Skeletal muscle cell (primary cell): Measurements from ENCODE around the gene TRAF7.
"Not testable (repeated sequence)": the region's sequence is repeated elsewhere in the genome, so short reads cannot be mapped to it uniquely, and the experiment has no call there.

Experiments
- DNase-seq: peaks from one replicate; pipeline ENCODE4 v3.0.0-alpha.2; 2010; ENCODE audit warnings: low read depth
- H3K4me3 ChIP-seq: 2 replicates; pipeline ENCODE4 v1.5.1; 2011; ENCODE audit warnings: low read depth, mild to moderate bottlenecking, control low read depth, low read length, moderate library complexity

Gene TRAF7

DNA sequence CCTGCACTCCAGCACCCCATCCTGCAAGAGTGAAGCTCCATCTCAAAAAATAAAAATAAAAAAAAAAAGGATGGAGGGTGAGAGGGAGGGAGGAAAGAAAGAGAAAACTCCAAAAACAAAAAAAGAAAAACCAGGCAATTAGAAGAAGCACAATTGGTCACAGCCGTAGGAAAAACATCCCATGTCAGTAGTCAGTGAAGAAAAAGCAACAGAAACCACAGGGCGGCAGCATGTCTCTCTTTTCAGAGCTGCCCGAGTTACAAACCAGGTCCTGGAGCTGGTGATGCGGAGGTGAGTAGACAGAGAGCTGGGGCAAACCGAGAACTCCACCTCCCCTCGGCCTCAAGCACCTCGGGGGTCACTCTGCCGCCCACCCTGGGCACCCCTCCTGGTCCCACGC is 34.3 kb upstream of the TRAF7 start:
- not testable (repeated sequence) for DNase-seq, H3K4me3 ChIP-seq

DNA sequence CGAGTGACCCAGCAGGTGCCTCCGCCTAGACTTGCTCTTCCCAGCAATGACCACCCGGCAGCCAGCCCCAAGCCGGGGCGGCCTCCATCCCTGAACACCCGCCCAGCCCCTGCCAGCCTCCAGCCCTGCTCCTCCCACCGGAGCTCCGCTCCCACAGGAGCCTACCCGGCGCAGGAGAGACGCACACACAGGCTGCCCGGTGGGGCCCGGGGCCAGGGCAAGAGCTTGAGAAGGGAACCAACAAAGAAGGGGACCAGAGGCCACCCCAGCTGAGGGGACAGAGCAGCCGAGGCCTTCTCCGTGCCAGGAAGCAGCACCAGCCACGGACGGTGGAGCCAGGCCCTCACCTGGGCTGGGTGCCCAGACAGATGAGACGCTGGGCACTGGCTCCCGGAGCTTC is 33.7 kb upstream of the TRAF7 start:
- no peak overlapping the region for H3K4me3 ChIP-seq
- no peak for DNase-seq

DNA sequence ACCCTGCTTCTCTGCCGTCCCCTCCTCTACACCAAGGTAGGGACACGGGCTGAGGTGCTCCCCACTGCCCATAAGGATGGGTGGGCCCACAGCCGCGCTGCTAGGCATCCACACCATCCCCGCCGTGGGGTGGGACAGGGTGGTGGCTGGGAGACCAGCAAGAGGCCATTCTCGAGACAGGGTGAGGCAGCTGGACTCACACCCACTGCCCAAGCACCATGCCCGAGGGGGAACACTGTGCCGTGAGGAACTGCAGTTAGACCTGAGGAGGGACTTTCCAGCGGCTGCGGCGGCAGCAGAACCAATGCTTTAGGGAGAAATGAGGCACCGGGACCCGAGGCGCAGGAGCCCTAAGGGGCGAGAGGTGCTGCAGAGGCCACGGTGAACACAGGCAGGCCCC is 33.2 kb upstream of the TRAF7 start:
- H3K4me3 ChIP-seq: no peak overlapping the region
- DNase-seq: no peak

- not testable (repeated sequence) for H3K4me3 ChIP-seq, DNase-seq
These were observed 32.5 kb upstream of the TRAF7 start for GRCh38 chr16:2122934-2123683.

DNA sequence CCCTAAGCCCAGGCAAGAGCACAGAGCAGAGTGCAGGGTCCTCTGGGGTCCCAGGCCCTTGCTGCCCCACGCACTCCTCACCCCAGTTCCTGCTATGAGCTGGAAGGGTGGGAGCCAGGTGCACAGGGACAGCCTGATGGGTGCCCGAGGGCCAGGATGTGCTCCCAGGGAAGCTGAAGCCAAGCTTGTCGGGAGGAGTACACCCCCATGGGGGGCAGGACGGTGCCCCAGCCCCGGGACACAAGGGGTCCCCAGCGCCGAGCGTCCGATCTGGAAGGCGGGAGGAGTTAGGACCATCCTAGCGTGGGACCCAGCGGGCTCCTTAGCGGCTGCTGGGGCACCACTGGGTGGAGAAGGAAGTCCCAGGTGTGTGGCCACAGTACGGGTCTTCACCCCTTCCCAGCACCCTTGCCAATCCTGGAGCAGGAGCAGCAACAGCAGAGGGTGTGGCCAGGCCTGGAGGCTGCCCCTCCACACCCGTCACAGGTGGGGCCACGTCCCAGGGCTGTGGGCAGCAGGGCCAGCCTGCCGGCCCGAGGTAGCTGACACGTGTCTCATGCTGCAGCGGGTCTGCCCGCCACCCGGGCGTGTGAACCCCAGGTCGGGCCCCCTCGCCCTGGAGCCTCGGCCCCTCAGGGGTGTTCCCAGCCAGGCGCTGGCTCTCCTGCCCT is 31.7 kb upstream of the TRAF7 start:
- not testable (repeated sequence) for H3K4me3 ChIP-seq, DNase-seq

DNA sequence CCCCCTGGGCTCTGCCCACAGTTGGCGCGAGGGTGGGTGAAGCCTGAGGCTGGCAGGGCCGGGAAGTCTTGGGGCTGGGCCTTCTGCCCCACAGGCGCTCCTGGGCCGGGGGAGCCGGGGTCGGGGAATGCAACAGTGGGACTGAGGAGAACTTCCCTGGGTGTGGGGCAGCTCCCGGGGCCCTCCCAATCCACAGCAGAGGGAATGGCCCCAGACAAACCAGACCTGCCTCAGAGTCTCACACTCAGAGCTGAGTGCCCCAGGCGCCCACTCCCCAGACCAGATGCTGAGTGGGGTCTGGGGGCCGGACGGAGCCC is 31.2 kb upstream of the TRAF7 start:
- H3K4me3 ChIP-seq: not testable (repeated sequence)

DNA sequence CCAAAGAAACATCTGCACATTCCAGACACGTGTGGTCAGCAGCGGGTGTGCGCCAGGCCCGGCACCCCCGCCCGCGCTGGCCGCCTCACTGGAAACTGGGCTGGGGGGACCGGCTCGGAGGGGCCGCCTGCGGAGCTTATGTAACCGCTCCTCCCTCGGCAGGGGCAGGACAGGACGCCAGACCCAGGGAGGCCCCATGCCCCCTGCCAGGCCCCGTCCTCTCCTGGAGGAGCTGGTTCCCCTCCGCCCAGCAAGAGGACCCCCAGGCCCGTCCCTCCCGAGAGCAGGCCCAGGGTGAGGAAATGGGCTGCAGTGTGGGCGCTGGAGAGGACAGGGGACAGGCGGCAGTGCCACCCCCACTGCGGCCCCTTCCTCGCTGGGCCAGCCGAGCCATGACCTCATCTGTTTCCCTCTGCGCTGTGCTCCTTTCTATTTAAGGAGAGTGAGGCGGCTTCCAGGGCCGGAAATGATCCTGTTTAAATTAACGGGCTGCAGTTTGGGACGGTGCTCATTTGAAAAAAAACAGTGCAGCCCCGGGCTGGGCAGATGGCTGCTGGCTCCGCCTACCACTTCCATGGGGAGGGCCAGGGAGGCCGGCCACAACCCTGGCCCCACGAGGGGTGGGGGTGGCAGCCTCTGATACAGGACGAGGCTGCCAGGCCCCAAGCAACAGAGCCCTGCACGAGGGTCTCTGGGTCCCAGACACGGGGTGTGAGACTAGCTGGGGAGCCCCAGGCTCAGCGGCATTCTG is 30.7 kb upstream of the TRAF7 start:
- DNase-seq: not testable (repeated sequence)
- H3K4me3 ChIP-seq: peak overlapping the region; percentile 20

More for the DNA sequence above, 31.2 kb upstream of the TRAF7 start:
- not testable (repeated sequence) for DNase-seq

DNA sequence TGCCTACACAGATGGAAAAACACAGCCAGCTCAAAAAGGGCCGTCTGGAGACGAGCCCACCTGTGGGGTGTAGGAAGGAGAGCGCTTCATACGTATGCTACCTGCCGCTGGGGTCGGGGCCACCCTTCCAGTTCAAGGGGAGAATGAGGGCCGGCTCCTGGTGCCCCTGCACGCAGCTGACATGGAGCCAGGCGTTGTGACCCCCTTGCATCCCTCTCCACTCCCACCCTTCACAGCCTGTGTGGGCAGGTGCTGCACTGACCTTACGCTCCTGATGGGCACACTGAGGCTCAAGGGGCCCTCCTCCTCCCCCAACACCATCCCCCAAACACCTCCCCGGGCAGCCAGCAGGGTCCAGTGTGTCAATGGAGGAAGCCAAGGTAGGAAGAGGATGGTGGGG is 30.0 kb upstream of the TRAF7 start:
- not testable (repeated sequence) for DNase-seq, H3K4me3 ChIP-seq

GRCh38 chr16:2126161-2126743 is 29.3 kb upstream of the TRAF7 start:
- not testable (repeated sequence) for DNase-seq, H3K4me3 ChIP-seq

DNA sequence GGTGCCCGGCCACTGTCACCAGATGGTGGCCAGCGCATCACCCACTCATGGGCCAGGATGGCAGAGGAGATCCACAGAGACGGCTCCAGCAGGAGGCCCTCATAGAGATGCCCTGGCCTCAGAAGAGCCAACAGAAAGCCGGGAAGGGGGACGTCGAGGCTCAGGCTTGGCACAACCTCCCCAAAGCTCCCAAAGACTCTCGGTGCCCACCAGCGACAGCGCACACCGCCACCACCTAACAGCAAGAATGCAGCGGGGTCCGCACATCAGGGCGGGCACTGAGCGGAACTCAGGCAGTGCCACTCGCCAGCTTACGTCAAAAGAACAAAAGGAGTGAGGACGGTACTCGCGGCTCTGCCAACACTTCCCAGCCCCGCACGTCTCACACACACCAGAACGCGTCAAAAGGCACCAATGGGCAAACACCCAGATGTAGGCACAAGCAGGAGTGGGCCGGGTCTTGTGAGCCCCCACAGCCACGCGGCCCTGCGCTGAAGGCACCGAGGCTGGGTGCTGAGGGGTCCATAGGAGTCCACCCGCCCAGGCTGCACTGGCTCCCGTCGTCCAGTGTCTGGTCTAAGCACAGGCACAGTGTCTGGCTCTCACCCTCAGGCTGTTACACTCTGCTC is 28.5 kb upstream of the TRAF7 start:
- not testable (repeated sequence) for DNase-seq, H3K4me3 ChIP-seq

DNA sequence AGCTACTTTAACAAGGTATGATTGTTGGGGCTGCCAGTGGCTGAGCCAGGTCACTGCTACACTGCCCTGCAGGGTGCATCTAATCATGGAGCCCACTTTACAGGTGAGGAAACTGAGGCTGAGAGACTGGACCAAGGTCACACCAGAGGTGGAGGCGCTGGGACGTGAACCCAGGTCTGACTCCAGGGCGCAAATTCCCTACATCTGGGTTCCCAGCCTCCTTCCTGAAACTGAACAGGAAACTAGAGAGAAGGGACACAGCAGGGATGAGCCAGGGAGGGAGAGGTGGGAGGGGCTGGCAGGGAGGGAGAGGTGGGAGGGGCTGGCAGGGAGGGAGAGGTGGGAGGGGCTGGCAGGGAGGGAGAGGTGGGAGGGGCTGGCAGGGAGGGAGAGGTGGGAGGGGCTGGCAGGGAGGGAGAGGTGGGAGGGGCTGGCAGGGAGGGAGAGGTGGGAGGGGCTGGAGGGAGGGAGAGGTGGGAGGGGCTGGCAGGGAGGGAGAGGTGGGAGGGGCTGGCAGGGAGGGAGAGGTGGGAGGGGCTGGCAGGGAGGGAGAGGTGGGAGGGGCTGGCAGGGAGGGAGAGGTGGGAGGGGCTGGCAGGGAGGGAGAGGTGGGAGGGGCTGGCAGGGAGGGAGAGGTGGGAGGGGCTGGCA is 27.8 kb upstream of the TRAF7 start:
- DNase-seq, H3K4me3 ChIP-seq: not testable (repeated sequence)

DNA sequence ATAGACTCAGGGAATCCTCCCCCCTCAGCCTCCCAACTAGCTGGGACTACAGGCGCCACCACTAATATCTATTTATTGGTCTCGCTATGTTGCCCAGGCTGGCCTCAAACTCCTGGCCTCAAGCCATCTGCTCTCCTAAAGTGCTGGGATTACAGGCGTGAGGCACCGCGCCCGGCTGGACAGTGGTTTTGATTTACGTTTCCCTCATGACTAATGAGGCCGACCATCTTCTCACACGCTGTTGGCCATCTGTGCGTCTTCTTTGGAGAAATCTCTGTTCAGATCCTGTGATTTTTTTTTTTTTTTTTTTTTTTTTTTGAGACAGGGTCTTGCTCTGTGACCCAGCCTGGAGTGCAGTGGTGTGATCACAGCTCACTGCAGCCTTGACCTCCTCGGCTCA is 26.3 kb upstream of the TRAF7 start:
- not testable (repeated sequence) for H3K4me3 ChIP-seq, DNase-seq

DNA sequence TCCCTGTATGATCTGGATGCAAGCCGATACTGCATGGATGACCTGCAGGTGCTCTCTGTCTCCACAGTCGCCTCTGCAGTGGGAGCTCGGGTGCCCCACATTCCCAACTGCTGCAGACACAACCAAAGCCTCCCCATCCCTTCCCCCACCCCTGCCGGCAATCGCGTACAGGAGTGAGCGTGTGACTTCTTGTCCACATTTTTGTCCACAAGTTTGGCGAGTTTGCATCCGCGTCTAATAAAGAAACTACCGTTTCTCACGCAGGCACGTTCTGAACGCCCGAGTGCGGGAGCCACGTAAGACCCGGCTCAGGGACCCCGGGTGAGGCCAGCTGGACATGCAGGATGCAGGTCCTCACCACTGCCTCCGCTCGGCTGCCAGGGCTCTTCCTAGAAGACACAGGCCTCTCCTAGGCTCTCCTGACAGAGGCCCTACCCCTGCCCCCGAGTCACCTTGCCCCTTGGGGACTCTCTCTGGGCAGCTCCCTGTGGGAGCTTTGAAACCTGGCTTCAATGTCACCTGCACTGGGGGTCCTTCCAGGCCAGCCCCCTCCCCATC is 25.6 kb upstream of the TRAF7 start:
- not testable (repeated sequence) for H3K4me3 ChIP-seq, DNase-seq

- peak overlapping the region; percentile 24 for H3K4me3 ChIP-seq
- not testable (repeated sequence) for DNase-seq
These were observed 21.8 kb upstream of the TRAF7 start for GRCh38 chr16:2133797-2134196.

DNA sequence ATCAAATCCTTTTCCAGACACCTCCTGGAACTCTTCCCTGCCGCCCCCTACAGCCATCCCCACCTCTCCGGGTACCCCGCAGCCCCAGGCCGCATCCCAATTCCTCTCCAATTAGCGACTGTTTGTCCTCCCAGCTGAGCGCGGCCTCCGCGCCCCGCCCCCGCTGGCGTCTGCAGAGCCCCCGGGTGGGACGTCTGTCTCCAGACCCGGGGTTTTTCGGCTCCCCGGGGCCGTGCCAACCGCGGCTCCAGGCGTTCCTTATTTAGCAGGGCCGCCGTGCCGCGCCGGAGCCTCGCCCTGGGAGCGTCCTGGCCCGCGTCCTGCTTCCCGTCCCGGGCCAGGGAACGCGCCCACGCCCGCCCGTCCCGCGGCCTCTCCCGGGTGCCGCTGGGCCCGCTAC is 20.5 kb upstream of the TRAF7 start:
- H3K4me3 ChIP-seq: peak overlapping the region; percentile 54
- DNase-seq: not testable (repeated sequence)

GRCh38 chr16:2135770-2136490 is 19.7 kb upstream of the TRAF7 start, which contains the start of gene PKD1:
TSS of gene PKD1 (minus strand) at chr16:2135898. CDS start at chr16:2135689, 209 bp downstream.
- DNase-seq: peak; percentile 80
- H3K4me3 ChIP-seq: peak within 1 kb of the TSS; percentile 54

GRCh38 chr16:2142942-2143877 is 12.4 kb upstream of the TRAF7 start:
- no peak for DNase-seq
- H3K4me3 ChIP-seq: no peak overlapping the region
